ENCODE data around the gene ADCY3. TPM values are rescaled to one million over a fixed set of nuclear protein-coding genes. Genes with fewer than 3 reads are reported as not detected.

The ADCY3 gene
- total RNA-seq, 1 donor from 2014 or later, result 140 TPM

- intact Hi-C loops (cut with DNase I), result no loop called here
- Histone ChIP-seq H3K9me3 (no peaks in the 10 kb centered on the region), H3K4me1 (no peaks in the 10 kb centered on the region), H3K27ac (no peak overlapping the region), H3K36me3 (no peaks in the 10 kb centered on the region), H3K27me3 (no peaks in the 10 kb centered on the region), H3K4me3 (no peak overlapping the region)
- DNase-seq (ENCODE audit: low spot score in 2 of 2), result no peak
- no peak for TF ChIP-seq CTCF (IDR thresholded peaks at IDR 0.05)
These were observed 42.4 kb downstream of the ADCY3 start for GRCh38 chr2:24877646-24878045.

- no peaks in the 10 kb centered on the region for H3K27me3 ChIP-seq
- no peaks in the 10 kb centered on the region for H3K36me3 ChIP-seq
- DNase-seq (ENCODE audit: low spot score in 2 of 2), result no peak
- no peaks in the 10 kb centered on the region for H3K9me3 ChIP-seq
- H3K4me3 ChIP-seq, result no peak overlapping the region
- H3K4me1 ChIP-seq, result no peaks in the 10 kb centered on the region
- H3K27ac ChIP-seq, result peak overlapping the region in 1 of 2 donors; percentile 3
- TF ChIP-seq CTCF (IDR thresholded peaks at IDR 0.05), result no peak
- intact Hi-C loops (cut with DNase I), result no loop called here
These were observed 43.0 kb downstream of the ADCY3 start for GRCh38 chr2:24877067-24877466.

- H3K27ac ChIP-seq, result no peak overlapping the region
- intact Hi-C loops (cut with DNase I), result no loop called here
These were observed 44.1 kb downstream of the ADCY3 start for GRCh38 chr2:24875901-24876300.

GRCh38 chr2:24875272-24875671 is 44.8 kb downstream of the ADCY3 start:
- DNase-seq (ENCODE audit: low spot score in 2 of 2), result no peak
- Histone ChIP-seq H3K9me3 (no peaks in the 10 kb centered on the region), H3K4me3 (no peak overlapping the region), H3K27ac (peak overlapping the region in 1 of 2 donors; percentile 80), H3K27me3 (no peaks in the 10 kb centered on the region), H3K36me3 (no peaks in the 10 kb centered on the region), H3K4me1 (no peaks in the 10 kb centered on the region)
- intact Hi-C loops (cut with DNase I), result no loop called here
- TF ChIP-seq CTCF (IDR thresholded peaks at IDR 0.05), result no peak

More at GRCh38 chr2:24875901-24876300, 44.1 kb downstream of the ADCY3 start:
- Histone ChIP-seq H3K36me3 (no peaks in the 10 kb centered on the region), H3K4me1 (no peaks in the 10 kb centered on the region), H3K9me3 (no peaks in the 10 kb centered on the region), H3K4me3 (no peak overlapping the region), H3K27me3 (no peaks in the 10 kb centered on the region)
- no peak for TF ChIP-seq CTCF (IDR thresholded peaks at IDR 0.05)
- DNase-seq (ENCODE audit: low spot score in 2 of 2), result no peak

- H3K36me3 ChIP-seq, result no peaks in the 10 kb centered on the region
- H3K4me3 ChIP-seq, result no peak overlapping the region
- no peaks in the 10 kb centered on the region for H3K9me3 ChIP-seq
- no peaks in the 10 kb centered on the region for H3K4me1 ChIP-seq
- DNase-seq (ENCODE audit: low spot score in 2 of 2), result peak in 1 of 2 donors; percentile 82
- no peak for TF ChIP-seq CTCF (IDR thresholded peaks at IDR 0.05)
- H3K27me3 ChIP-seq, result no peaks in the 10 kb centered on the region
- peak overlapping the region; percentile 33 to 80 for H3K27ac ChIP-seq
- intact Hi-C loops (cut with DNase I), result no loop called here
These were observed 46.0 kb downstream of the ADCY3 start for GRCh38 chr2:24874035-24874434.

GRCh38 chr2:24873619-24874018 is 46.4 kb downstream of the ADCY3 start:
- no peak overlapping the region for H3K4me3 ChIP-seq
- H3K27me3 ChIP-seq, result no peaks in the 10 kb centered on the region
- no peaks in the 10 kb centered on the region for H3K36me3 ChIP-seq
- intact Hi-C loops (cut with DNase I), result no loop called here
- peak overlapping the region in 1 of 2 donors; percentile 79 for H3K27ac ChIP-seq
- DNase-seq (ENCODE audit: low spot score in 2 of 2), result no peak
- TF ChIP-seq CTCF (IDR thresholded peaks at IDR 0.05), result no peak
- H3K4me1 ChIP-seq, result no peaks in the 10 kb centered on the region
- no peaks in the 10 kb centered on the region for H3K9me3 ChIP-seq
